Ovary (tissue), 3 donors: ENCODE measurements around the gene PRTFDC1.

ENCODE experiments used
- POLR2A ChIP-seq: fragments of 450-650 bp; IDR thresholded peaks from one replicate; pipeline ENCODE4 v1.6.1; 2017; ENCODE audit warnings: antibody characterized with exemption, mild to moderate bottlenecking, moderate library complexity
- TF ChIP-seq, protein P1 (sequence below), 3 donors: fragments of 450-650 bp in 2 of 3; fragments of 200-600 bp in 1 of 3; IDR thresholded peaks; one replicate each; pipeline versions ENCODE4 v1.5.1 to v1.8.0; 2016 to 2022; ENCODE audit warnings: antibody characterized with exemption in 3 of 3, mild to moderate bottlenecking in 1 of 3
- donor health status: DM: no; HTN: no; CAD: no.

DNA sequence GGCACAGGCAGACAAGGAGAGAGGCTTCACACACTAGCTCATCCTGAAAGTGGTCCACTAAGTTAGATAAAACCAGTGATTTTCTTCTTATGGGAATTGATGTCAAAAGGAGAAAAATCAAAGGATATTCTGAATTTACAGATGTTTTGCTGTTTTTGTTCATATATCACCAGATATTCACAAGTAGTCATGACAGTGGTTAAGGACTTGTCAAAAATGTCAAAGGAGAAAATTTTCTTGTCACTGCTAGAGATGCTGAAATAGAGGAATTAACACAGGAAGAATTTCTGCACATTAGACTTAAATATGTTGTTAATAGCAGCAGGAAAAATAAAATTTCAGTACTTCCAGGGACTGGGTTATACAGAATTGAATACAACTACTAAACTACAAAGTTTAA, 78.3 kb downstream of the PRTFDC1 start:
- TF ChIP-seq, protein P1, sequence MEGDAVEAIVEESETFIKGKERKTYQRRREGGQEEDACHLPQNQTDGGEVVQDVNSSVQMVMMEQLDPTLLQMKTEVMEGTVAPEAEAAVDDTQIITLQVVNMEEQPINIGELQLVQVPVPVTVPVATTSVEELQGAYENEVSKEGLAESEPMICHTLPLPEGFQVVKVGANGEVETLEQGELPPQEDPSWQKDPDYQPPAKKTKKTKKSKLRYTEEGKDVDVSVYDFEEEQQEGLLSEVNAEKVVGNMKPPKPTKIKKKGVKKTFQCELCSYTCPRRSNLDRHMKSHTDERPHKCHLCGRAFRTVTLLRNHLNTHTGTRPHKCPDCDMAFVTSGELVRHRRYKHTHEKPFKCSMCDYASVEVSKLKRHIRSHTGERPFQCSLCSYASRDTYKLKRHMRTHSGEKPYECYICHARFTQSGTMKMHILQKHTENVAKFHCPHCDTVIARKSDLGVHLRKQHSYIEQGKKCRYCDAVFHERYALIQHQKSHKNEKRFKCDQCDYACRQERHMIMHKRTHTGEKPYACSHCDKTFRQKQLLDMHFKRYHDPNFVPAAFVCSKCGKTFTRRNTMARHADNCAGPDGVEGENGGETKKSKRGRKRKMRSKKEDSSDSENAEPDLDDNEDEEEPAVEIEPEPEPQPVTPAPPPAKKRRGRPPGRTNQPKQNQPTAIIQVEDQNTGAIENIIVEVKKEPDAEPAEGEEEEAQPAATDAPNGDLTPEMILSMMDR (IDR thresholded peaks at IDR 0.05): no peak
- TF ChIP-seq POLR2A: no peak
